B cell (primary cell): ENCODE data around the gene KRTAP10-12.

Source experiments
- EZH2 ChIP-seq: IDR thresholded peaks from 2 replicates; pipeline ENCODE4 v1.6.1; 2012; ENCODE audit warnings: borderline replicate concordance, low read depth, mild to moderate bottlenecking, moderate library complexity, low read length; ENCODE audit not compliant: insufficient read depth, poor library complexity, severe bottlenecking
- TF ChIP-seq, protein P1 (sequence below): fragments of 200-600 bp; IDR thresholded peaks from one replicate; pipeline ENCODE4 v1.8.0; 2022; ENCODE audit warnings: antibody characterized with exemption, mild to moderate bottlenecking

GRCh38 chr21:44724196-44724595 is 27.2 kb downstream of the KRTAP10-12 start:
- TF ChIP-seq, protein P1, sequence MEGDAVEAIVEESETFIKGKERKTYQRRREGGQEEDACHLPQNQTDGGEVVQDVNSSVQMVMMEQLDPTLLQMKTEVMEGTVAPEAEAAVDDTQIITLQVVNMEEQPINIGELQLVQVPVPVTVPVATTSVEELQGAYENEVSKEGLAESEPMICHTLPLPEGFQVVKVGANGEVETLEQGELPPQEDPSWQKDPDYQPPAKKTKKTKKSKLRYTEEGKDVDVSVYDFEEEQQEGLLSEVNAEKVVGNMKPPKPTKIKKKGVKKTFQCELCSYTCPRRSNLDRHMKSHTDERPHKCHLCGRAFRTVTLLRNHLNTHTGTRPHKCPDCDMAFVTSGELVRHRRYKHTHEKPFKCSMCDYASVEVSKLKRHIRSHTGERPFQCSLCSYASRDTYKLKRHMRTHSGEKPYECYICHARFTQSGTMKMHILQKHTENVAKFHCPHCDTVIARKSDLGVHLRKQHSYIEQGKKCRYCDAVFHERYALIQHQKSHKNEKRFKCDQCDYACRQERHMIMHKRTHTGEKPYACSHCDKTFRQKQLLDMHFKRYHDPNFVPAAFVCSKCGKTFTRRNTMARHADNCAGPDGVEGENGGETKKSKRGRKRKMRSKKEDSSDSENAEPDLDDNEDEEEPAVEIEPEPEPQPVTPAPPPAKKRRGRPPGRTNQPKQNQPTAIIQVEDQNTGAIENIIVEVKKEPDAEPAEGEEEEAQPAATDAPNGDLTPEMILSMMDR = no peak
- TF ChIP-seq EZH2 = no peak
